ENCODE data around the gene UBE2G1. TPM values are rescaled to one million over a fixed set of nuclear protein-coding genes. Genes with fewer than 3 reads are reported as not detected.

UBE2G1 gene, protein sequence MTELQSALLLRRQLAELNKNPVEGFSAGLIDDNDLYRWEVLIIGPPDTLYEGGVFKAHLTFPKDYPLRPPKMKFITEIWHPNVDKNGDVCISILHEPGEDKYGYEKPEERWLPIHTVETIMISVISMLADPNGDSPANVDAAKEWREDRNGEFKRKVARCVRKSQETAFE
- total RNA-seq (ENCODE audit: unreplicated experiment): 120 TPM
- long read RNA-seq, transcript UBE2G1-201 (6 exons, 3,974 nt): major isoform, 48 of 61 reads
- long read RNA-seq, partial matches to known transcripts: 0 of 61 reads
- long read RNA-seq, other reads (novel, unspliced or antisense): 10 of 61 reads

DNA sequence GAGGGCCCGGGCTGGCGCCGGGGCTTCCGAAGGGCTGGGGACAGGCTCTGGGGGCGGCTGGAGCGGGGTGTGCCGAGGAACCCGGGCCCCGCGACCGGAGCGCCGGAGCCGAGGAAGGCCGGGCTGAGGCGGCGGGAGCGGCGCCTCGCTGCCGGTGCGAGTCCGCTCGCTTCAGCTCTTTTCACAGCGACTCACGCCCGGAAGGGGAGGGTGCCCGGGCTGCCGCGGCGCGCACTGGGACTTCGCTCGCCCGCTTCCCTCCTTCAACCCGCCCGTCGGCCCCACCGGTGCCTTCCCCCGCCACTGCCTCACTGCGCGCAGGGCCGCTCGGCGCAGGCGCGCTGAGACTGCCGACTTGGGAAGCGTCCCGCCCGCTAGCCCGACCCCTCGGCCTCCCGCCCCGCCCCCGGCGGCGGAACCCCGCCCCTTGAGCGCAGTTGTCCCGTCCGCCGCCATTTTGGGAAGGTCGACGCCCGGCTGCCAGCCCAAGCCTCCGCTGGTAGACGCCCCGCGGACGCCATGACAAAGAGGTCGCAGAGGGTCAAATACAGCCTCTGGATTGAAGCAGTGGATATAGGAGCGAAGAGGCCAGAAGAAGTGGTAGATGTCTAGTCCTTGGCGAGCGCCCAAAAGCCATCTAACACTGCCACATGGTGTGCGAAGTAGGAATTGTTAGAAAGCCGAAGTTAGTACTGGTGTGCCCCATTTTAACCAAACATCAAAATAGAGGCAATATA, at the start of gene UBE2G1:
Gene UBE2G1, minus strand, starts transcription at position 349 of the 737 bp plus-strand sequence. CDS start 359 bp downstream, outside the sequence.
- peaks cover 10% of the 10 kb centered on the region for H3K27me3 Mint-ChIP-seq (ENCODE audit: unreplicated experiment)

DNA sequence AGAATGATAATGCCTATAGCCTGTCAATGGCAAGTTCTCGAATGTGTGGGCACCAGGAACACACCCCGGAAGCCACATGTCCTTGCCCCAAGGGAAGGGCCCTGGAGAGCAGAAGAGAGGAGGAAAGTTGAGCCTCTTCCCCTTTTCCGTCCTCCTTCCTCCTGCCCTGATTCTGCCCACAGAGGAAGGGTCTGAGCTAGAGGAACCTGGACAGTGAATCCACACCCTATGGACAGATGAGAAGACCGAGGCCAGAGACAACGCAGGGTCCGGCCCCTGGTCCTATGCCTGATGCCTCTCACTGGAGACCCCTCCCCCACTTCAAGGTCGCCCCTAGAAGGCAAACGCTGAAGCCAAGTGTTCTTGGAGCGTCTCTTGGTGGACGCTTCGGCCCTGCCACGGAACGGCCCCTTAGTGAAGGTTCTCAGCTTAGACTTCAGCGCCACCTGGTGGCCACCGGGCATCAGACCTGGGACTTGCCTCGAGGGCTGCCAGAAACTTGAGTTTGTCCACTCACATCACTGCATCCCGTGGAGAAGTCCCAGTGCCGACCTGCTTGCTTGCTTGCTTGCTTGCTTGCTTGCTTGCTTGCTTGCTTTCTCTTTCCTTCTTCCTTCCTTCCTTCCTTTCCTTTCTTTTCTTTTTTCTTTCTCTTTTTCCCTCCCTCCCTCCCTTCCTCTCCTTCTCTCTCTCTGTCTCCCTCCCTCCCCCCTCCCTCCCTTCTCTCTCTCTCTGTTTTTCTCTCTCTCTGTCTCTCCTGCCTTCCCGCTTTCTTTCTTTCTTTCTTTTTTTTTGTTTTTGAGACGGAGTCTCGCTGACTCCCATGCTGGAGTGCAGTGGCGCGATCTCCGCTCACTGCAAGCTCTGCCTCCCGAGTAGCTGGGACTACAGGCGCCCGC, 46.7 kb upstream of the UBE2G1 start:
- Mint-ChIP-seq H3K4me1 (ENCODE audit: low read depth, unreplicated experiment) (peaks cover 4% of the 10 kb centered on the region), H3K36me3 (ENCODE audit: unreplicated experiment) (no peaks in the 10 kb centered on the region), H3K27me3 (ENCODE audit: unreplicated experiment) (no peaks in the 10 kb centered on the region), H3K4me3 (ENCODE audit: unreplicated experiment) (no peak overlapping the region), H3K27ac (ENCODE audit: unreplicated experiment) (no peak overlapping the region), H3K9me3 (ENCODE audit: unreplicated experiment) (peaks cover 5% of the 10 kb centered on the region)
- DNase-seq: peak; percentile 98
- TF ChIP-seq, protein P1, sequence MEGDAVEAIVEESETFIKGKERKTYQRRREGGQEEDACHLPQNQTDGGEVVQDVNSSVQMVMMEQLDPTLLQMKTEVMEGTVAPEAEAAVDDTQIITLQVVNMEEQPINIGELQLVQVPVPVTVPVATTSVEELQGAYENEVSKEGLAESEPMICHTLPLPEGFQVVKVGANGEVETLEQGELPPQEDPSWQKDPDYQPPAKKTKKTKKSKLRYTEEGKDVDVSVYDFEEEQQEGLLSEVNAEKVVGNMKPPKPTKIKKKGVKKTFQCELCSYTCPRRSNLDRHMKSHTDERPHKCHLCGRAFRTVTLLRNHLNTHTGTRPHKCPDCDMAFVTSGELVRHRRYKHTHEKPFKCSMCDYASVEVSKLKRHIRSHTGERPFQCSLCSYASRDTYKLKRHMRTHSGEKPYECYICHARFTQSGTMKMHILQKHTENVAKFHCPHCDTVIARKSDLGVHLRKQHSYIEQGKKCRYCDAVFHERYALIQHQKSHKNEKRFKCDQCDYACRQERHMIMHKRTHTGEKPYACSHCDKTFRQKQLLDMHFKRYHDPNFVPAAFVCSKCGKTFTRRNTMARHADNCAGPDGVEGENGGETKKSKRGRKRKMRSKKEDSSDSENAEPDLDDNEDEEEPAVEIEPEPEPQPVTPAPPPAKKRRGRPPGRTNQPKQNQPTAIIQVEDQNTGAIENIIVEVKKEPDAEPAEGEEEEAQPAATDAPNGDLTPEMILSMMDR (IDR thresholded peaks at IDR 0.05; ENCODE audit: partially characterized antibody, unreplicated experiment): peak; percentile 92

More for the DNA sequence above, at the start of gene UBE2G1:
- H3K36me3 Mint-ChIP-seq (ENCODE audit: unreplicated experiment): peaks cover 5% of the 10 kb centered on the region
- peaks cover 13% of the 10 kb centered on the region for H3K9me3 Mint-ChIP-seq (ENCODE audit: unreplicated experiment)
- TF ChIP-seq, protein P1 (IDR thresholded peaks at IDR 0.05; ENCODE audit: partially characterized antibody, unreplicated experiment): peak; percentile 39
- H3K4me3 Mint-ChIP-seq (ENCODE audit: unreplicated experiment): peak within 1 kb of the TSS; percentile 73
- peak within 1 kb of the TSS; percentile 69 for H3K27ac Mint-ChIP-seq (ENCODE audit: unreplicated experiment)
- DNase-seq: peak; percentile 100
- peaks cover 8% of the 10 kb centered on the region for H3K4me1 Mint-ChIP-seq (ENCODE audit: low read depth, unreplicated experiment)

DNA sequence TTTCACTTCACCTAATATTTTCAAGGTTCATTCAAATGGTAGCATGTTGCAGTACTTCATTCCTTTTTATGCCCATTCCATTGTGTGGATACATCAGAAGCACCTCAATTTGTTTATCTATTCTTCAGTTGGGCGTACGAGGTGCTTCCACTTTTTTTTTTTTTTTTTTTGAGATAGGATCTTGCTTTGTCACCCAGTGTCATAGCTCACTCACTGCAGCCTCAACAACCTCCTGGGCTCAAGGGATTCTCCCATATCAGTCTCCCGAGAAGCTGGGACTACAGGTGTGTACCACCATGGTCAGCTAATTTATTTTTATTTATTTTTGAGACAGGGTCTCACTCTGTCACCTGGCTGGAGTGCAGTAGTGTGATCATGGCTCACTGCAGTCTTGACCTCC, 44.7 kb upstream of the UBE2G1 start:
- no peak for DNase-seq
- H3K27me3 Mint-ChIP-seq (ENCODE audit: unreplicated experiment): no peaks in the 10 kb centered on the region
- H3K27ac Mint-ChIP-seq (ENCODE audit: unreplicated experiment): no peak overlapping the region
- H3K4me3 Mint-ChIP-seq (ENCODE audit: unreplicated experiment): no peak overlapping the region
- TF ChIP-seq, protein P1 (IDR thresholded peaks at IDR 0.05; ENCODE audit: partially characterized antibody, unreplicated experiment): no peak
- H3K9me3 Mint-ChIP-seq (ENCODE audit: unreplicated experiment): peaks cover 3% of the 10 kb centered on the region
- H3K36me3 Mint-ChIP-seq (ENCODE audit: unreplicated experiment): no peaks in the 10 kb centered on the region
- peaks cover 3% of the 10 kb centered on the region for H3K4me1 Mint-ChIP-seq (ENCODE audit: low read depth, unreplicated experiment)

DNA sequence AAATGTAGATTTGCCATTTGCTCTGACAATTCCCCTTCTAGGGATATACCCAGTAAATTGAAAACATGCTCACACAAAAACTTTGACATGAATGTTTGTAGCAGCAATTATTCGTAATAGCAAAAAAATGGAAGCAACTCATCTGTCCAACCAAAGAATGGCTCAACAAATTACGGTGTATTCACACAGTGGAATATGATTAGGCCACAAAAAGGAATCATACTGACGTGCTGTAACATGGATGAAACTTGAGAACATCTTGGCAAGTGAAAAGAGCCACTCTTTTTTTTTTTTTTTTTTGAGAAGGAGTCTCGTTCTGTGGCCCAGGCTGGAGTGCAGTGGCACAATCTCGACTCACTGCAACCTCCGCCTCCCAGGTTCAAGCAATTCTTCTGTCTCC, 43.2 kb upstream of the UBE2G1 start:
- Mint-ChIP-seq H3K27ac (ENCODE audit: unreplicated experiment) (no peak overlapping the region), H3K36me3 (ENCODE audit: unreplicated experiment) (no peaks in the 10 kb centered on the region), H3K27me3 (ENCODE audit: unreplicated experiment) (no peaks in the 10 kb centered on the region), H3K4me3 (ENCODE audit: unreplicated experiment) (no peak overlapping the region), H3K4me1 (ENCODE audit: low read depth, unreplicated experiment) (no peaks in the 10 kb centered on the region), H3K9me3 (ENCODE audit: unreplicated experiment) (peaks cover 1% of the 10 kb centered on the region)
- TF ChIP-seq, protein P1 (IDR thresholded peaks at IDR 0.05; ENCODE audit: partially characterized antibody, unreplicated experiment): no peak
- no peak for DNase-seq
